ENCODE measurements around the gene FBXW4. TPM values are rescaled to one million over a fixed set of nuclear protein-coding genes. Genes with fewer than 3 reads are reported as not detected.

FBXW4 gene
- total RNA-seq, 1 donor from 2014 or later = 34.4 TPM

DNA sequence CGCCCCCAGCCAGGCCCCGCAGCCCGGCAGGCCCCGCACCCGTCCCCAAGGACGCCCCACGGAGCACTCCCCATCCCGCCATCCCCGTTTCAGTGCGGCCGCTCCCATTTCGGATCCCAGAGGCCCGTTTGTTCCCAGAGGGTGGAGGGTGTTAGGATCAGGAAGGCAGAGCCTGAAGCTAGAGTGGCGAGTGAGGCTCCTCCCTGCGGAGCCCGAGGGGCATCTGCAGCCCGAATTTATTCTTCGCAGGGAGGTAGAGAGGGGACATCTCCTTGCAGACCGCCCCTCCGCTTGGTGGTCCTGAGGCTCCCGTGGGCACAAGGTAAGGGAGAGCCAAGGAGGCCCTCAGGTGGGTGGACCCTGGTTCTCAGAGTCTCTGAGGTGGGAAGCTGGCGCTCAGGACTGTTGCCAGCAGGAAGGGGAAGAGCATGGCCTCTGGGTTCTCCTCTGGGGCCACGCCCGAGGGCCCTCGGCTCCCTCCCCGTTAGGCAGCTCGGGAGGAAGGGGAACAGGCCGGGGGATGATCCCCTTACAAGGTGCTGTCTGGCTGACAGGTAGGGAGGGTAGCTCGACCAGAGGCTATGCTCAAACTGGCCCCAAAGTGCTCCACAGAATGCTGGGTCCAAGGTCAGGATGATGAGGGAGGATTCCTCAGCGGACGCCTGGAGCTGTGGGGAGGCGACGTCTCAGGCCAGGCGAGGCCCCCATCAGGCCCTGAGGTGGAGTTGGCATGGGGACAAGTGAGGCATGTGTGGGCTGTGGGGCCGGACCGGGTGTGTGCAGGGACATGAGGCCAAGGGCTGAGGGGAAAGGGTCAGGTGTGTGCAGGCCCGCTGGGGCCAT lies 124.3 kb downstream of the FBXW4 start:
- H3K9me3 Mint-ChIP-seq (ENCODE audit: low read depth) = peaks cover 3% of the 10 kb centered on the region
- no peaks in the 10 kb centered on the region for H3K36me3 Mint-ChIP-seq (ENCODE audit: low read depth)
- DNase-seq (ENCODE audit: low spot score) = no peak
- H3K27ac Mint-ChIP-seq (ENCODE audit: unreplicated experiment) = no peak overlapping the region
- peaks cover 15% of the 10 kb centered on the region for H3K27me3 Mint-ChIP-seq (ENCODE audit: low read depth)
- TF ChIP-seq, protein P1, sequence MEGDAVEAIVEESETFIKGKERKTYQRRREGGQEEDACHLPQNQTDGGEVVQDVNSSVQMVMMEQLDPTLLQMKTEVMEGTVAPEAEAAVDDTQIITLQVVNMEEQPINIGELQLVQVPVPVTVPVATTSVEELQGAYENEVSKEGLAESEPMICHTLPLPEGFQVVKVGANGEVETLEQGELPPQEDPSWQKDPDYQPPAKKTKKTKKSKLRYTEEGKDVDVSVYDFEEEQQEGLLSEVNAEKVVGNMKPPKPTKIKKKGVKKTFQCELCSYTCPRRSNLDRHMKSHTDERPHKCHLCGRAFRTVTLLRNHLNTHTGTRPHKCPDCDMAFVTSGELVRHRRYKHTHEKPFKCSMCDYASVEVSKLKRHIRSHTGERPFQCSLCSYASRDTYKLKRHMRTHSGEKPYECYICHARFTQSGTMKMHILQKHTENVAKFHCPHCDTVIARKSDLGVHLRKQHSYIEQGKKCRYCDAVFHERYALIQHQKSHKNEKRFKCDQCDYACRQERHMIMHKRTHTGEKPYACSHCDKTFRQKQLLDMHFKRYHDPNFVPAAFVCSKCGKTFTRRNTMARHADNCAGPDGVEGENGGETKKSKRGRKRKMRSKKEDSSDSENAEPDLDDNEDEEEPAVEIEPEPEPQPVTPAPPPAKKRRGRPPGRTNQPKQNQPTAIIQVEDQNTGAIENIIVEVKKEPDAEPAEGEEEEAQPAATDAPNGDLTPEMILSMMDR (IDR thresholded peaks at IDR 0.05) = no peak
- peak overlapping the region; percentile 73 for H3K4me3 Mint-ChIP-seq (ENCODE audit: unreplicated experiment)
- H3K4me1 Mint-ChIP-seq (ENCODE audit: low read depth) = peaks cover 18% of the 10 kb centered on the region

DNA sequence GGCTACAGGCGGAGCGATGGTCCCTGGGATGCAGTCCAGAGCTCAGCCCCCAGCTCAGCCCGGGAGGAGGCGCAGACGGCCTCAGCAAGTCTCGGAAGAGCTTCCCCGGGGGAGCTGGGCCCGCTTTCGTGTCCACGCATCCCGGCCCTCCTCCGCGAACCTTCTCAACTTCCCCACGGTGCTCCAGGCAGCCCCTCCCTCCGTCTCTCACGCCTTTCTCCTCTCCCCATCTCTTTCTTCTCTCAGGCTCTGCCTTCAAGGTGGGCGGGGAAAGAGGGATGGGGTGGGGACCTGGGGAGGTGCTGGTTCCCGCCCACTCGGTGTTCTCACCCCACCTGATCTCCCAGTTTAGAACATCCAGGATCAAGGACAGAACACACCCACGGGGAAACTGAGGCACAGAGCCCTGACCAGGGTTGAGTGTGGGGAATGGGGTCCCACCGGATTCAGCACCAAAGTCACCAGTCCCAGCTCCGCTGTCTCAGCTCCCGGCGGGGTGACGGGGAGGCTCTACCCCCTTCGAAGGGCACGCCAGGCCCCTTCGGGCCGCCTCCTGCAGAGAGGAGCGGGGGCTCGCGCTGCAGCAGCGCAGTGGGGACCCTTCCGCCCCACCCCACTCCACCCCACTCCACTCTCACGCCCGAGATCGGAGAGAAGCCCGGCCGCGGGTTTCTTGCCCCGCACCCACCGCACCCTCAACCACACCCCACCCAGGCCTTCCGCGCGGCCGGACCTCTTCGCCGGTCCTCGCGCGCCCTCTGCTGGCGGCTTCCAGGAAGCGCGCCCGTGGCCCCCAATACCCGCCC lies 125.1 kb downstream of the FBXW4 start:
- Mint-ChIP-seq H3K27ac (ENCODE audit: unreplicated experiment) (no peak overlapping the region), H3K4me1 (ENCODE audit: low read depth) (peaks cover 18% of the 10 kb centered on the region), H3K4me3 (ENCODE audit: unreplicated experiment) (peak overlapping the region; percentile 73), H3K27me3 (ENCODE audit: low read depth) (peaks cover 20% of the 10 kb centered on the region), H3K9me3 (ENCODE audit: low read depth) (peaks cover 3% of the 10 kb centered on the region), H3K36me3 (ENCODE audit: low read depth) (no peaks in the 10 kb centered on the region)
- TF ChIP-seq, protein P1 (IDR thresholded peaks at IDR 0.05) = peak; percentile 99
- peak; percentile 78 for DNase-seq (ENCODE audit: low spot score)

DNA sequence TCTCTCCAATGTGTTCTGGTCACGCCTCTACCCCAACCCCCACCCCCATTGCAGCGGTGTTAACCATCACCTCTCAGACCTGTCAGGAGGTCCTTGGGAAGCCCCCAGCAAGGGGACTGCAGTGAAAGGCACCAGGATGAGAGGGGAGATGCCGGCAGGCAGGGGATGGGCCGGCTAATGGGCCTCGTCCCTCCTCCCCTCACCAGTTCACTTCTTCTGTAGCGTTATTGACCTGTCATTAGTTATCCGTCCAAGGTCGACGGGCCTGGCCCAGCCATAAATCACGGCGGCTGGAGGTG lies 125.7 kb downstream of the FBXW4 start:
- Mint-ChIP-seq H3K4me3 (ENCODE audit: unreplicated experiment) (peak overlapping the region; percentile 73), H3K27ac (ENCODE audit: unreplicated experiment) (no peak overlapping the region), H3K27me3 (ENCODE audit: low read depth) (peaks cover 20% of the 10 kb centered on the region), H3K4me1 (ENCODE audit: low read depth) (peaks cover 18% of the 10 kb centered on the region), H3K9me3 (ENCODE audit: low read depth) (peaks cover 3% of the 10 kb centered on the region), H3K36me3 (ENCODE audit: low read depth) (no peaks in the 10 kb centered on the region)
- peak; percentile 76 for DNase-seq (ENCODE audit: low spot score)
- TF ChIP-seq, protein P1 (IDR thresholded peaks at IDR 0.05) = no peak

DNA sequence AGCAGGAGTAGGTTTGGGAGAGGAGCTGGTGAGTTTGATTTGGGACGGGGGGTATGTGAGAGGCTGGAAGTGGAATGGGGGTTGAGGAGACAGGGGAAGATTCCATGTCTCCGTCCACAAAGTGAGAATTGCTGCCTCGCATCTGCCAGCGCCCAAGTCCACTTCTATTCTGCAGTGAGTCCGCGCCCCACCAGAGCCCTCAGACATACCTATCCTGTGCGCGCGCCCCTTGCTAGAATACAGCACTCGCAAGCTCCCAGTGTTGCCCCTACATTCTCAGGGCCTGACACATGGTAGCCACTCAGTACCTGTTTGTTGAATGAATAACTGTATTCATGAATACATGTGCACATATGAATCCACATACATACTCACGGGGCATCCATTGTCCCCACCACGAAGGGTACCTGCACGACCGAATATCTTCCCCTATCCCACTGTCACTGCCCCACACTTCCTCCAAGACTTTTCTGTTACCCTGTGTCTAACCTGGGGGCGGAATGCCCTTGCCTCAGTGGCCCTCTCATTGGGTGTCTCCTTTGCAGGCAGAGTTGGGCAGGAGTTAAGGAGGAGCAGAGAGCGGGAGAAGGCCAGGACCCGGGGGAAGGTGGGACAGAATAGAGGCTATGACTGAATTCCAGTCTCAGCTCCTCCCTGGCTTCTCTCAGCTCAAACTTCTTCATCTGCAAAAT lies 126.8 kb downstream of the FBXW4 start:
- Mint-ChIP-seq H3K27me3 (ENCODE audit: low read depth) (peaks cover 20% of the 10 kb centered on the region), H3K27ac (ENCODE audit: unreplicated experiment) (no peak overlapping the region), H3K36me3 (ENCODE audit: low read depth) (no peaks in the 10 kb centered on the region), H3K9me3 (ENCODE audit: low read depth) (peaks cover 3% of the 10 kb centered on the region), H3K4me1 (ENCODE audit: low read depth) (peaks cover 18% of the 10 kb centered on the region), H3K4me3 (ENCODE audit: unreplicated experiment) (no peak overlapping the region)
- DNase-seq (ENCODE audit: low spot score) = no peak
- TF ChIP-seq, protein P1 (IDR thresholded peaks at IDR 0.05) = no peak
